PFSK-1 (cell line): ENCODE results near the gene PSMD2.

Experiments
- POLR2AphosphoS5 ChIP-seq: IDR thresholded peaks from 2 replicates; pipeline ENCODE4 v1.6.1; 2012; ENCODE audit warnings: low read depth, mild to moderate bottlenecking, control low read depth, low read length, moderate library complexity
- SIN3A ChIP-seq: IDR thresholded peaks from 2 replicates; pipeline ENCODE4 v1.6.1; 2012; ENCODE audit warnings: mild to moderate bottlenecking, low read length, moderate library complexity, borderline replicate concordance; ENCODE audit not compliant: insufficient read depth
- TAF1 ChIP-seq: IDR thresholded peaks from 2 replicates; pipeline ENCODE4 v1.6.1; 2012; ENCODE audit warnings: low read length, control low read depth, borderline replicate concordance; ENCODE audit not compliant: insufficient read depth
- TF ChIP-seq, protein P1 (sequence below), 2 experiments: IDR thresholded peaks; 2 replicates each; pipeline versions ENCODE4 v1.6.1 to v1.8.0; 2011 to 2012; ENCODE audit warnings: low read depth in 2 of 2, low read length in 2 of 2, control low read depth in 1 of 2, inconsistent platforms in 1 of 2, mild to moderate bottlenecking in 1 of 2, moderate library complexity in 1 of 2; ENCODE audit not compliant: insufficient read depth in 1 of 2

DNA sequence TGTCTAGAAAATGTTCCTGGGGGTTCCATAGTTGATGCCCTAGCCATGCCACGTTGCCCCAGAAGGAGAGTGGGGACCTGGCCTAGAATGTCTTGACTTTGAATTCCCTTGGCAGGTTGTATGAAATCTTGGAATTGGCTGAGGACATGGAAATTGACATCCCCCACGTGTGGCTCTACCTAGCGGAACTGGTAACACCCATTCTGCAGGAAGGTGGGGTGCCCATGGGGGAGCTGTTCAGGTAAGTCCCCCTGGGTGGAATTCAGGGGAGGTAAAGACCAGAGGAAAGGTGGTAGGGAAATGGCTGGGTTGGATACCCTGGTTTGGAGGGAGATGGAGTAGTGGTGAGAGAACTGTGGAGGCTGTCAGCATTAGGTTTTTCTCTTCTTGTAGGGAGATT lies 29.5 kb downstream of the PSMD2 start:
- no peak for TF ChIP-seq POLR2AphosphoS5
- no peak for TF ChIP-seq SIN3A
- TF ChIP-seq TAF1 = no peak
- TF ChIP-seq, protein P1, sequence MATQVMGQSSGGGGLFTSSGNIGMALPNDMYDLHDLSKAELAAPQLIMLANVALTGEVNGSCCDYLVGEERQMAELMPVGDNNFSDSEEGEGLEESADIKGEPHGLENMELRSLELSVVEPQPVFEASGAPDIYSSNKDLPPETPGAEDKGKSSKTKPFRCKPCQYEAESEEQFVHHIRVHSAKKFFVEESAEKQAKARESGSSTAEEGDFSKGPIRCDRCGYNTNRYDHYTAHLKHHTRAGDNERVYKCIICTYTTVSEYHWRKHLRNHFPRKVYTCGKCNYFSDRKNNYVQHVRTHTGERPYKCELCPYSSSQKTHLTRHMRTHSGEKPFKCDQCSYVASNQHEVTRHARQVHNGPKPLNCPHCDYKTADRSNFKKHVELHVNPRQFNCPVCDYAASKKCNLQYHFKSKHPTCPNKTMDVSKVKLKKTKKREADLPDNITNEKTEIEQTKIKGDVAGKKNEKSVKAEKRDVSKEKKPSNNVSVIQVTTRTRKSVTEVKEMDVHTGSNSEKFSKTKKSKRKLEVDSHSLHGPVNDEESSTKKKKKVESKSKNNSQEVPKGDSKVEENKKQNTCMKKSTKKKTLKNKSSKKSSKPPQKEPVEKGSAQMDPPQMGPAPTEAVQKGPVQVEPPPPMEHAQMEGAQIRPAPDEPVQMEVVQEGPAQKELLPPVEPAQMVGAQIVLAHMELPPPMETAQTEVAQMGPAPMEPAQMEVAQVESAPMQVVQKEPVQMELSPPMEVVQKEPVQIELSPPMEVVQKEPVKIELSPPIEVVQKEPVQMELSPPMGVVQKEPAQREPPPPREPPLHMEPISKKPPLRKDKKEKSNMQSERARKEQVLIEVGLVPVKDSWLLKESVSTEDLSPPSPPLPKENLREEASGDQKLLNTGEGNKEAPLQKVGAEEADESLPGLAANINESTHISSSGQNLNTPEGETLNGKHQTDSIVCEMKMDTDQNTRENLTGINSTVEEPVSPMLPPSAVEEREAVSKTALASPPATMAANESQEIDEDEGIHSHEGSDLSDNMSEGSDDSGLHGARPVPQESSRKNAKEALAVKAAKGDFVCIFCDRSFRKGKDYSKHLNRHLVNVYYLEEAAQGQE (IDR thresholded peaks at IDR 0.05; ENCODE audit: insufficient read depth in 1 of 2, low read depth in 2 of 2, low read length in 2 of 2) = no peak
